Embryonic facial prominence (tissue), 1 donor: ENCODE measurements around the gene LTK.

Experiments used
- DNase-seq: peaks from one replicate; pipeline ENCODE4 v3.0.0-alpha.2; 2016; ENCODE audit errors: extremely low spot score

LTK gene

DNA sequence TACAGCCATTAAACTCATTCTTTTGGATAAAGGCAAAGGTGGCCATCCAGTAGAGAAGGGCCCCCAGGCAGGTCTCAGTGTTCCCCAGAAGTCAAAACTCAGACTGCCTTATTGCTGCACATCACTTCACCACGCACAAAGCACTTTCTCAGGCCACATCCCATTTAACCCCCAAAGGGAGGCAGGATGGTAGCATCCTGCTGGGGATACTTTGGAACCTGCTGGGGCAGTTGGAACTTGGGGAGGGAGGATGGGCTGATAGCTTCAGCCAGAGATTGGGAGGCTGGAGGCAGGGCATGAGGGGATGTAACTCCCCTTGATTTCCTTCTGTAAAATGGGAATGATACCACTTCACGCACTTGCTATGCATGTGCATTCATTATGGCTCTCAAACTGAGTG, 15.0 kb downstream of the LTK start:
- no peak for DNase-seq

DNA sequence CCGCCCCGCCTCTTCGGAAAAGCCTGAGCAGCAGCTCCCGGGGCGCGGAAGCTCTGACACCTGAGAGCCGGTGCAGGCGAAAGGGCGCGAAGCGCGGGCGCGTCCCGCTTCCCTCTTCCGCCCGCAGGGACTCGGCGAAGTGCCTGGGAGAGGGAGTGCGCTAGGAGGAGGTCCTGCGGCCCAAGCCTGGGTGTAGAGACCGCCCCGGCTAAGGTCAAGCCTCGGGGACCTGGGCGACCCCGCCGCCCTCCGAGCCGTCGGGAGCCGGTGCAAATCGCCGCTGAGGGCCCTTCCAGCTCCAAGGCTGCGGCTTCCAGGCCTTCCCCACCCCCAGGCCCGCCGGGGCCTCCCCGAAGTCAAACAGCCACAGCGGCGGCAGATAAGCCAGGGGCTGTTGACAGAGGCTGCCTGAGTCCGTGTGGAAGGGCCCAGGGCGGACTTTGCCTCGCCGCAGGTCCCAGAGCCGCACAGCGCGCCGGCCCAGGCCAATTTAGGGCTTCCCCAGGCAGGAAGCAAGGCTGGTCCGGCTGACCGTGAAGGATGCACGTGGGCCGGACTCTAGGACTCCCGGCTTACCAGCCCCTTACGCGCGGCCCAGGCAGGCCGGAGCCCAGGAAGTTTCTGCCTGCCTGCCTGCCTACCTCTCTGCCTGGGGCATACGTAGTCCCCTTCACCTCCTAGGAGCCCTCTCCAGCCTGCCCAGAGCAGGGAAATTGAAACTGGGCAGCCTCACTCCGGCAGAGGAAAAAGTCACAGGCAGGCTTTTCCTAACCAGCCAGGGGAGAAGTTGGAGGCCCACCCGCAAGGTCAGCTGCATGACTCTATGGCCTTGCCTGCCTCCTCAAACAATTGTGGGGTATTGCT, 17.7 kb downstream of the LTK start:
- no peak for DNase-seq

DNA sequence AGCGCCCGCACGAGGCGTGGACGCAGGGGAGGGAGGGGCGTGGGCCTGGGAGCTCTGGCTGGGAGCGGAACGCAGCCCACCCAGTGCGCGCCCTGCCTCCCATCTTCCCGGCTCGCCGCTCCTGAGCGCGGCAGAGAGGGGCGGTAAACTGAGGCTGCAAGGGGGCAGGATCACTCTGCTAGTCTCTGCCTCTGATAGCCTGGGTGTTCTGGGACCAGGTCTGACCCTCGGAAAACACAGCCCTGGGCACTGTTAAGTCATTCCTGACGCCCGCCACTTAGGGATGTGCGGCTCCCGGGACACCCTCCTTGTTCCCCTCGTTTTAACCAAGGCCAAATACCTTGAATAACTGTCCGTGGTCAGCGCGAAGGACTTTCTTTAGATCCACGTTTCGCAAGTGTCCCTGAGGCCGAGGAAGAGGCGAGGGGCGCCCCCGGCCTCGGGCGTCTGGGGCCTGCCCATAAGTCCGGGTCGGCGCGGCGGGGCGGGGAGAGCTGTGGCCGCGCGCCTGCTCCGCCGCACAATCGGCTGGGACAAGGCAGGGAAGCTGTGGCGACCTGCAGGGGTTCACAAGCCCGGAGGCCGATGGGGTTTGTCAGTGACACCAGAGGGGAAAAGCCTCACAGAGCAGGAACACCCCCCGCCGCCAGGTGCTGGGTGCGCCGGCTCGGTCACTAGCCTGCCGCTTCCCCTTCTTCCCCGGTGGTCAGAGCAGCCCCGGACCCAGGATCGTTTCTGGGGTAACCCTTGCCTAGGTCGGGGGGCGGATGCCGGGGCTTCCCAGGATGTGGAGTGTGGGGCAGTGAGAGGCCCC, 18.5 kb downstream of the LTK start:
- DNase-seq = no peak

DNA sequence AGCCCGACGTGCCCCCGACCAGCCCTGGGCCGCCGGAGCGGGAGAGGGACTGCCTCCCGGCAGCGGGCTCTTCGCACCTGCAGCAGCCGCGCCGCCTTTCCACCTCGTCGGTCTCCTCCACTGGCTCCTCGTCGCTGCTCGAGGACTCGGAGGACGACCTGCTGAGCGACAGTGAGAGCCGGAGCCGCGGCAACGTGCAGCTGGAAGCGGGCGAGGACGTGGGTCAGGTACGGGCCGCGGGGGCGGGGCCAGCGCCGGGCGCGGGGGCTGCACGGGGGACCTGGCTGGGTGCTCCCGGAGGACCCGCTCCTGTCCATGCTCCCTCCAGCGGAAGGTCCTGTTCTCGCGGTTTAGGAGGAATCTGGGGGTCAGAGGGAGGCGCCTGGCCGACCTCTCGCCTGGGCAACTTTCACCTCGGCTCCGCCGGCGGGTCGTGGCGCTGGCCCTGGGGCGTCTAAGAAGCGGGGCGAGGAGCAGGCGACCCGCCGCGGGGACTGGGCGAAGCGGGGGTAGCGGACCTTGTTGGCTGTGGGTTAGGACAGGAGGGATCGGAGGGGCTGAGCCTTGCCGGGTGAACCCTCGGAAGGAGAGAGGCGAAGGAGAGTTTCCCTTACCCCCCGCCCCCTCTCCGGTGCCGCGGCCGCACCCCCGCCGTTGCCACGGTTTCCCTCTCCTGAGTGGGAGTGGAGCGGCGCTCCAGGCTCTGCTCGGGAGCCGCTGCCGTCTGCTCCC, 19.3 kb downstream of the LTK start:
- DNase-seq = no peak

DNA sequence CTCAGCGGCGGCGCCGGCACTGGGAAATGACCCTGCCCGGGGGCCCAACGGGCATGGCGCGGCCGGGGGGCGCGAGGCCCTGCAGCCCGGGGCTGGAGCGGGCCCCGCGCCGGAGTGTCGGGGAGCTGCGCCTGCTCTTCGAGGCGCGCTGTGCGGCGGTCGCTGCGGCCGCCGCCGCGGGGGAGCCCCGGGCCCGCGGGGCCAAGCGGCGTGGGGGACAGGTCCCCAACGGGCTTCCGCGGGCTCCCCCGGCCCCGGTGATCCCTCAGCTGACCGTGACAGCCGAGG, 19.8 kb downstream of the LTK start:
- no peak for DNase-seq

GRCh38 chr15:41493205-41493901, 20.3 kb downstream of the LTK start, which contains the start of gene ITPKA:
ITPKA (plus strand) TSS chr15:41493874; CDS start chr15:41493928, 54 bp downstream.
- no peak for DNase-seq

GRCh38 chr15:41492597-41493204, 20.9 kb downstream of the LTK start:
- DNase-seq = no peak

DNA sequence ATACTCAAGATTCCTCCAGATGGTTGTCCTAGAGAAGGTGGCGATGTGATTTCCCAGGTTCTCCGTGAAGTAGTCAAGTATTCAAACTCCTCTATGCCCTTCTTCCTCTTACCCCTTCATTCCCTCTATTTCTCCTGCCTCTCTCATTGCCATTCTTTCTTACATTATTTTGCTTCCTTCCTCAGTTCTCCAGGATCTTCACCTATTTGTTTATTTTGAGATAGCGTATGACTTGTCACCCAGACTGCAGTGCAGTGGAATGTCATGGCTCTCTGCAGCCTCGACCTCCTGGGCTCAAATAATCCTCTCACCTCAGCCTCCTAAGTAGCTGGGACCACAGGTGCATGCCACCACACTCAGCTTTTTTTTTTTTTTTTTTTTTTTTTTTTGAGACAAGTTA, 21.7 kb downstream of the LTK start:
- DNase-seq = no peak

DNA sequence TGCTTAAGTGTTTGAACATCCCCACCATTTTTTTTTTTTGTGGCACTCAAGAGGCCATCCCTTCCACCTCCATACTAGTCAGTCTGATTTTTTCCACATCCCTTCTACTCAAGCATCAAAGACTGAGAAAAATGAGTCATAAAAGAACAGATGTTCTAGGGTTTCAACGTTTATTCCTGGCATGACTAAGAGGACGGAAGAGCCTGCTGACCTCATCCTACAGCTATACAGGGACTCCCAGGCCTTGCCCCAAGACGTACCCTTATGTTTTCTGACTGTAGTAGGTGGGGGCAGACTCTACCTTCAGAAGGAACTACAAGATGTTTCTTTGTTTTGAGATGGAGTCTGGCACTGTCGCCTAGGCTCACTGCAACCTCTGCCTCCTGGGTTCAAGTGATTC, 23.3 kb downstream of the LTK start:
- no peak for DNase-seq

DNA sequence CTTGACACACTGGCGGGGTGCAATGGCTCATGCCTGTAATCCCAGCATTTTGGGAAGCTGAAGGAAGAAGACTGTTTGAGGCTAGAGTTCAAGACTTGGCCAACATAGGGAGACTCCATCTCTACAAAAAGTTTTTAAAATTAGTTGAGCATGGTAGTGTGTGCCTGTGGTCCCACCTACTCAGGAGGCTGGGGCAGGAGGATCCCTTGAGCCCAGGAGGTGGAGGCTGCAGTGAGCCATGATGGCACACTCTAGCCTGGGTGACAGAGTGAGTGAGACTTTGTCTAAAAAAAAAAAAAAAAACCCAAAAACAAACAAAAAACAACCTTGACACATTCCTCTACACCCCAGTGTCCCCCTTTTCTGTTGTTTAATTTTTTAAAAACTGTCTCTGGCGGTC, 24.0 kb downstream of the LTK start:
- DNase-seq = no peak

DNA sequence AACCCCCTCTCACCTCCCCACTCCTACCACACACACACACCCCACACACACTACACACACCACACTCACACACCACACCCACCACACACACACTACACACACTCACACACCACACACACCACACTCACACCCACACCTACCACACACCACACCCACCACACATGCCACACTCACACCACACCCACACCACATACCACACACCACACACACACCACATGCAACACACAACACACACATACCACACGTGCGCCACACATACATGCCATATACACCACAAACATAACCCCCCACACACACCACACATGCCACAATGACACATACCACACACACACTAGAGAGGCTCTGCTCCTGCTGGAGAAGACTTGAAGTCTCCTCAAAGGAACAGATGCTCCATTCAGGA, 25.8 kb downstream of the LTK start:
- DNase-seq = no peak

- DNase-seq = no peak
These were observed 26.2 kb downstream of the LTK start for GRCh38 chr15:41487381-41487780.

DNA sequence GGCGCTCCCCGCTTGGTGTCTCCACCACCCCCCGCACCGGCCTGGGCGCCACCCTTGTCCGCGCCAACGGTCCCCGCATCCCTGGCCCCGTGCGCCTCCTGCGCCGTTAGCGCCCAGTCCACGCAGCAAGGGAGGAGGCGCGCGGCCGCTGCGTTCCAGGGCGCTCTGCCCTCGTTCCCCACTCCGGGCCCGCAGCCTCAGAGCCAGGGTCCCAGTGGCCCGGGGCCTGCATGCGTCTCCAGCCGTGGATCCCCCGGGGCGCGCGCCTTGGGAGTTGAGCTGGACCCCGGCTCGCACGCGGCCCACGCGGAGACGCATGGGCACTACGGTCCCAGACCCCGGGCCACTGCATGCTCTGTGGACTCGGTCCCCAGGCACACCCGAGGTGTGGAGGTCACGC, 27.3 kb downstream of the LTK start:
- no peak for DNase-seq

DNA sequence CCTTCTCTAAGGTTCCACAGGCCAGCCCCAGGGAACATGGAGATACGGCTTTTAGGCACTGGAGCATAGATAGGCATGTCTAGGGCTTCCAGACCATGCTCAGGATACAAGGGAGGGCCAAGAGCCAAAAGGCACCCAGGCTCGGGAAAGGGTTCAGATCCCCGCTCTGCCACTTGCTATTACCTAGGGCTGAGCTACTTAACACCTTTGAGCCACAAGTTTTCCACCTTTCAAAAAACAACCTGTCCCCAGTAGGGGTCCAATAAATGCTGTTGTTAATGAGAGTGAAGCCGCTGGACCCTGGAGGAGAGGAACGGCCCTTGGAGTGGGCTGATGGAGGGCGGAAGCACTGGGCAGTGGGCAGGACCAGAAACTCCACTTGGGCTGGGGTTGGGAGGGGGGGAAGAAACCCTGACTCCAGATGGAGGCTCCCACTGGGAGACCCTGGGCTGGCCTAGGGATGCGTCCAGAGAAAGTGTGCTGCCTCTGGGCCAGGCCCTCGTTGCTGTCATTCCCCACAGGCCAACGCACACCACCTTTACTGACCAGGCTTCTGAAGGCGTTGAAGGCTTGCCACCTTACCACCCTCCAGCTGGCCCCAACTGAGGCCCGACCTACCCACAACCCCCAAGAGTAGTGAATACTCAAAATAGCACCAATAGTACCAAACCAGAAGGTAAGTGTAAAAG, 28.5 kb downstream of the LTK start:
- DNase-seq = no peak

DNA sequence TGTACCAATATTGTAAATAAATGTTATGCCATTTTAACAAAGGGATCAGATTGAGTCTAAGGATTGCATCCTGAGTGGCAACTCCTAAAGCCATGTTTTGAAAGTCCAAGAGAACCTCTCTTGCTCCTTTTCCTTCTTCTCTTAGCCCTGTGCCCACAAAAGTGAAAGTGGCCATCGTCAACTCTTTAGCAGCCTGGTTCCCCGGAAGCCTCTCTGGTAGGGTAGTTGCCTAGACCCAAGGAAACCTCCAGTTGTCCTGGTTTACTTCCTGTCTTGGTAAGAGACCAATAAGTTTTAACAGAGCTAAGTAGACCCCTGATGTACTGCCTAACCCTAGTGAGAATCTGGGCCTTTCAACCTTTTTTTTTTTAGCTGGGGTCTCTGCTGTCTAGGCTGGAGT, 30.1 kb downstream of the LTK start:
- no peak for DNase-seq

- DNase-seq = no peak
These were observed 30.5 kb downstream of the LTK start for GRCh38 chr15:41483115-41483514.

GRCh38 chr15:41482110-41482877, 31.3 kb downstream of the LTK start:
- DNase-seq = no peak

- no peak for DNase-seq
These were observed 33.1 kb downstream of the LTK start for GRCh38 chr15:41480396-41481140.

- no peak for DNase-seq
These were observed 37.1 kb downstream of the LTK start for GRCh38 chr15:41476416-41477048.
